ENCODE results near the gene PWWP2A.
"Not testable (repeated sequence)": the region's sequence is repeated elsewhere in the genome, so short reads cannot be mapped to it uniquely, and the experiment has no call there.

DNA sequence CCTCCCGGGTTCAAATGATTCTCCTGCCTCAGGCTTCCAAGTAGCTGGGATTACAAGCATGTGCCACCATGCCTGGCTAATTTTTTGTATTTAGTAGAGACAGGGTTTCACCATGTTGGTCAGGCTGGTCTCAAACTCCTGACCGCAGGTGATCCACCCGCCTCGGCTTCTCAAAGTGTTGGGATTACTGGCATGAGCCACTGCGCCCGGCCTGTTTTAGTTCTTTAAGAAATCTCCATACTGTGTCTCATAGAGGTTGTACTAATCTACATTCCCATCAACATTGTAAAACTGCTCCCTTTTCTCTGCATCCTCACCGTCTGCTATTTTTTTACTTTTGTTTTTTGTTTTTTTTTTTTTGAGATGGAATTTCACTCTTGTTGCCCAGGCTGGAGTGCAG is 25.2 kb upstream of the PWWP2A start:
- TF ChIP-seq POLR2A, POLR2AphosphoS5 (IDR thresholded peaks at IDR 0.05; ENCODE audit: low read depth, low read length): not testable (repeated sequence)
